GM12878 (cell line): Measurements from ENCODE around the gene MYD88. TPM values are rescaled to one million over a fixed set of nuclear protein-coding genes. Genes with fewer than 3 reads are reported as not detected.

ENCODE experiments used
- ATAC-seq: fragments of 200-7000 bp; cut with Tn5 transposase; 3 replicates; pipeline ENCODE4 v1.9.1; 2020; ENCODE audit warnings: mild to moderate bottlenecking, moderate library complexity
- BruUV-seq: library from RNA; stranded (reverse); fragments of 400-500 nt; replicated peaks from 2 replicates; lab custom pipeline; 2021; lab: Mats Ljungman, UMichigan
- CTCF ChIA-PET: fragments of 300-600 bp; sonication (Branson Sonifier 250); formaldehyde crosslinking; extraction: SDS; loops from one replicate; lab custom pipeline; 2021; ENCODE audit warnings: inconsistent platforms; lab: Yijun Ruan, JAX
- POLR2A ChIA-PET: fragments of 350-600 bp; formaldehyde crosslinking; extraction: SDS; loops from one replicate; lab custom pipeline; 2021; ENCODE audit warnings: inconsistent platforms; lab: Charles Lee
- RAD21 ChIA-PET: fragments of 300-600 bp; sonication (Branson Sonifier 250); formaldehyde crosslinking; loops from one replicate; lab custom pipeline; 2023; ENCODE audit warnings: antibody characterized with exemption; ENCODE audit not compliant: unreplicated experiment; lab: Charles Lee
- SMC1A ChIA-PET: fragments of 300-600 bp; sonication (Branson Sonifier 250); formaldehyde crosslinking; loops from one replicate; lab custom pipeline; 2023; ENCODE audit not compliant: unreplicated experiment, uncharacterized antibody; lab: Charles Lee
- DNase-seq: peaks from one replicate; pipeline ENCODE4 v3.0.0-alpha.2; 2011; ENCODE audit warnings: low read depth, low spot score
- FAIRE-seq: peaks from 3 replicates; lab custom pipeline; 2011; peaks lifted over from hg19 to GRCh38; lab: Jason Lieb, UNC
- H2AFZ ChIP-seq: 2 replicates; pipeline ENCODE4 v1.6.0; 2011; ENCODE audit warnings: low read depth, low read length, control low read depth; ENCODE audit not compliant: control insufficient read depth
- H3K27ac ChIP-seq: 2 replicates; pipeline ENCODE4 v1.5.1; 2011; ENCODE audit warnings: control low read depth; ENCODE audit not compliant: control insufficient read depth, insufficient read depth
- H3K27me3 ChIP-seq, 2 experiments: replicated peaks in 1 of 2; 2 replicates each; pipeline versions ENCODE4 v1.6.0 to v1.6.1; 2011; ENCODE audit warnings: low read length in 1 of 2; ENCODE audit not compliant: control insufficient read depth in 2 of 2, insufficient read depth in 2 of 2
- H3K36me3 ChIP-seq, 2 experiments: 2 replicates each; pipeline ENCODE4 v1.5.1; 2011; ENCODE audit warnings: low read length in 1 of 2; ENCODE audit not compliant: control insufficient read depth in 2 of 2, insufficient read depth in 2 of 2
- H3K4me1 ChIP-seq: 2 replicates; pipeline ENCODE4 v1.6.1; 2011; ENCODE audit warnings: mild to moderate bottlenecking, low read length, moderate library complexity, mixed read lengths; ENCODE audit not compliant: control insufficient read depth, insufficient read depth
- H3K4me2 ChIP-seq: 2 replicates; pipeline ENCODE4 v1.6.0; 2011; ENCODE audit warnings: control low read depth; ENCODE audit not compliant: control insufficient read depth, insufficient read depth
- H3K4me3 ChIP-seq: fragments of 200-600 bp; sonication (generic); 2 replicates; pipeline ENCODE4 v1.5.1; 2016
- H3K79me2 ChIP-seq: 2 replicates; pipeline ENCODE4 v1.6.0; 2011; ENCODE audit warnings: low read length; ENCODE audit not compliant: control insufficient read depth, insufficient read depth
- H3K9ac ChIP-seq: 2 replicates; pipeline ENCODE4 v1.8.0; 2011; ENCODE audit warnings: low read length, control low read depth, mixed read lengths; ENCODE audit not compliant: control insufficient read depth, insufficient read depth
- H3K9me3 ChIP-seq: replicated peaks from 3 replicates; pipeline ENCODE4 v1.5.1; 2011; ENCODE audit warnings: mild to moderate bottlenecking, low read length; ENCODE audit not compliant: control insufficient read depth, insufficient read depth
- H4K20me1 ChIP-seq: 2 replicates; pipeline ENCODE4 v1.6.0; 2011; ENCODE audit not compliant: control insufficient read depth, insufficient read depth
- ASH2L ChIP-seq: fragments of 300-600, 200-600 bp; sonication (generic); IDR thresholded peaks from 2 replicates; pipeline ENCODE4 v1.6.1; 2017; ENCODE audit warnings: low read depth, mild to moderate bottlenecking, borderline replicate concordance
- ATF3 ChIP-seq: IDR thresholded peaks from 2 replicates; pipeline ENCODE4 v1.6.1; 2011; ENCODE audit warnings: low read depth, mild to moderate bottlenecking, low read length, moderate library complexity, borderline replicate concordance; ENCODE audit errors: extremely low read depth
- EED ChIP-seq: sonication (generic); IDR thresholded peaks from 2 replicates; pipeline ENCODE4 v1.6.1; 2016; ENCODE audit warnings: antibody characterized with exemption, low read depth
- EZH2 ChIP-seq: IDR thresholded peaks from 2 replicates; pipeline ENCODE4 v1.6.1; 2012; ENCODE audit warnings: low read depth, mild to moderate bottlenecking, control low read depth, inconsistent platforms, low read length, borderline replicate concordance; ENCODE audit not compliant: control insufficient read depth
- NFYA ChIP-seq: IDR thresholded peaks from 2 replicates; pipeline ENCODE4 v1.6.1; 2011; ENCODE audit warnings: low read depth, mild to moderate bottlenecking, low read length, improper control_type of control experiment, borderline replicate concordance
- REST ChIP-seq: IDR thresholded peaks from 2 replicates; pipeline ENCODE4 v1.6.1; 2012; ENCODE audit warnings: mild to moderate bottlenecking, low read depth, low read length
- SMAD5 ChIP-seq: IDR thresholded peaks from 2 replicates; pipeline ENCODE4 v1.6.1; 2016; ENCODE audit warnings: antibody characterized with exemption, low read depth
- SPI1 ChIP-seq: IDR thresholded peaks from 2 replicates; pipeline ENCODE4 v1.6.1; 2011; ENCODE audit warnings: low read depth, mild to moderate bottlenecking, low read length, moderate library complexity, borderline replicate concordance; ENCODE audit not compliant: insufficient read depth
- SUPT20H ChIP-seq: IDR thresholded peaks from 2 replicates; pipeline ENCODE4 v1.6.1; 2011; ENCODE audit warnings: low read depth, mild to moderate bottlenecking, low read length, moderate library complexity, borderline replicate concordance; ENCODE audit not compliant: control insufficient read depth
- TCF3 ChIP-seq: IDR thresholded peaks from 2 replicates; pipeline ENCODE4 v1.6.1; 2012; ENCODE audit warnings: low read depth, mild to moderate bottlenecking, low read length, borderline replicate concordance; ENCODE audit not compliant: insufficient read depth
- ZBTB33 ChIP-seq: fragments of 450-650 bp; IDR thresholded peaks from 2 replicates; pipeline ENCODE4 v1.6.1; 2017; ENCODE audit warnings: mild to moderate bottlenecking
- ZSCAN29 ChIP-seq: fragments of 450-650 bp; IDR thresholded peaks from 2 replicates; pipeline ENCODE4 v1.6.1; 2017; ENCODE audit warnings: mild to moderate bottlenecking, moderate library complexity
- WGBS: methylation state at CpG from one replicate; pipeline ENCODE4 v1.1.6; 2016; ENCODE audit warnings: low lambda C conversion rate; ENCODE audit not compliant: insufficient replicate concordance, insufficient coverage; ENCODE audit errors: missing lambda C conversion rate; 5-methylcytosine and 5-hydroxymethylcytosine counted together
- in situ Hi-C: fragments of 300-500 bp; cut with MboI; formaldehyde crosslinking; loops from 9 replicates; pipeline ENCODE4 v1.14.3; 2018; ENCODE audit warnings: mixed read lengths
- intact Hi-C: fragments of 100-400 bp; cut with micrococcal nuclease; formaldehyde crosslinking; loops from one replicate; pipeline ENCODE4 v1.14.2; 2022; ENCODE audit not compliant: unreplicated experiment
- polyA plus RNA-seq, 11 experiments: library from polyadenylated mRNA; depleted of rRNA in 4 of 11; unstranded in 6 of 11; stranded (reverse) in 5 of 11; fragments of >200 nt; fragmentation: Nextera tagmentation in 4 of 11; fragmentation: Illumina TruSeq in 1 of 11; extraction: Ambion mirVana in 4 of 11; extraction: Trizol in 1 of 11; gene quantifications; 1 replicate in 1 of 11; 2 replicates in 10 of 11; pipeline versions ENCODE4 v1.2.1 to v1.2.3, GENCODE V29; 2011 to 2016; ENCODE audit warnings: inconsistent platforms in 2 of 11, missing spikeins in 2 of 11, low read depth in 1 of 11
- total RNA-seq, 4 experiments: library from RNA; depleted of rRNA in 3 of 4; stranded (reverse); fragments of >200 nt in 3 of 4; fragmentation: Illumina TruSeq in 1 of 4; extraction: Trizol in 1 of 4; gene quantifications; 2 replicates each; pipeline versions ENCODE4 v1.2.1 to v1.2.3, GENCODE V29; 2013 to 2021
- TF ChIP-seq, protein P1 (sequence below): fragments of 450-650 bp; IDR thresholded peaks from 2 replicates; pipeline ENCODE4 v1.6.1; 2017; ENCODE audit warnings: mild to moderate bottlenecking, moderate library complexity

Gene MYD88
- total and polyA plus RNA-seq, 10 of the 15 experiments (the other 5 are each of a cell fraction or from before 2014, with no cell fraction given): 5.5 to 84.8 (median 67.5) TPM

DNA sequence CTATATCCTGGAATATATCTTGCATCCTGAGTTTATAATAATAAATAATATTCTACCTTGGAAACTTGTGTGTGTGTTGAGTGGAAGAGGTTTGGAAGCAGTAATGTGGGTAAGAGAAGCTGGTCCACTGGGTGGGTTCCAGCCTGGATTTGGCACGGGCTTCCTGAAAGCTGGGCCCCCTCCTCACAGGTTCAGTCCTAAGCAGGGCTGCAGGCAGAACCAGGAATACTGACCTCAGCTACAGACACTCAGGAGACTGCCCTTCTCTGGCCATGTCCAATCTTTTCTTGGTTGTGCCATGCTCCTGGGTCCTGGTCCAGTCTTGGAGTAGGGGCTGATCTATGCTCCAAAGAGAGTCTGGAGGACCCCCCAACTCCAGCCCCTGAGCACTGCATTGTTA, 4.5 kb downstream of the MYD88 start:
- ChIA-PET RAD21 (interaction anchor here (2.0 kb wide), 1 partner anchor 22 kb away, joined by 15 read pairs; the partner anchor contains the start of gene OXSR1), CTCF (interaction anchor here (0.7 to 8.2 kb wide), 6 partner anchors 11 to 201 kb away, joined by 3 to 74 read pairs (median 4); partner anchors contain the start of gene OXSR1), SMC1A (interaction anchor here (2.5 to 8.2 kb wide), 3 partner anchors 12 to 68 kb away, joined by 13 to 92 read pairs (median 89); partner anchors contain the start of gene OXSR1), POLR2A (interaction anchor here (0.8 to 8.8 kb wide), 3 partner anchors 11 to 22 kb away, joined by 4 to 146 read pairs (median 48); partner anchors contain the start of gene OXSR1)
- no peak for DNase-seq
- Histone ChIP-seq H3K9me3 (peaks cover 9% of the 10 kb centered on the region; the same call in 2 of the 3 replicates), H3K27ac (no peak overlapping the region), H3K4me1 (peaks cover 28% of the 10 kb centered on the region), H3K4me2 (no peak overlapping the region; the same call in 1 of the 2 replicates), H2AFZ (no peak overlapping the region), H3K9ac (no peak overlapping the region), H4K20me1 (no peaks in the 10 kb centered on the region), H3K4me3 (no peak overlapping the region), H3K79me2 (peaks cover 36% of the 10 kb centered on the region), H3K36me3 (peaks cover 0 to 15% of the 10 kb centered on the region in 2 experiments; a peak in 1 of 4 replicates), H3K27me3 (no peaks in the 10 kb centered on the region)
- in situ Hi-C loops: no loop called here
- ATAC-seq: no peak
- BruUV-seq: no TSS peak
- no peak for FAIRE-seq
- intact Hi-C loops: no loop called here
- WGBS: 100% methylated on average over 1 of the region's 1 CpG
- TF ChIP-seq REST (no peak), EED (no peak), SMAD5 (no peak), TCF3 (no peak), NFYA (no peak), ASH2L (no peak), EZH2 (no peak), ZSCAN29 (no peak), SUPT20H (no peak), ATF3 (no peak), ZBTB33 (no peak), SPI1 (no peak)
- TF ChIP-seq, protein P1, sequence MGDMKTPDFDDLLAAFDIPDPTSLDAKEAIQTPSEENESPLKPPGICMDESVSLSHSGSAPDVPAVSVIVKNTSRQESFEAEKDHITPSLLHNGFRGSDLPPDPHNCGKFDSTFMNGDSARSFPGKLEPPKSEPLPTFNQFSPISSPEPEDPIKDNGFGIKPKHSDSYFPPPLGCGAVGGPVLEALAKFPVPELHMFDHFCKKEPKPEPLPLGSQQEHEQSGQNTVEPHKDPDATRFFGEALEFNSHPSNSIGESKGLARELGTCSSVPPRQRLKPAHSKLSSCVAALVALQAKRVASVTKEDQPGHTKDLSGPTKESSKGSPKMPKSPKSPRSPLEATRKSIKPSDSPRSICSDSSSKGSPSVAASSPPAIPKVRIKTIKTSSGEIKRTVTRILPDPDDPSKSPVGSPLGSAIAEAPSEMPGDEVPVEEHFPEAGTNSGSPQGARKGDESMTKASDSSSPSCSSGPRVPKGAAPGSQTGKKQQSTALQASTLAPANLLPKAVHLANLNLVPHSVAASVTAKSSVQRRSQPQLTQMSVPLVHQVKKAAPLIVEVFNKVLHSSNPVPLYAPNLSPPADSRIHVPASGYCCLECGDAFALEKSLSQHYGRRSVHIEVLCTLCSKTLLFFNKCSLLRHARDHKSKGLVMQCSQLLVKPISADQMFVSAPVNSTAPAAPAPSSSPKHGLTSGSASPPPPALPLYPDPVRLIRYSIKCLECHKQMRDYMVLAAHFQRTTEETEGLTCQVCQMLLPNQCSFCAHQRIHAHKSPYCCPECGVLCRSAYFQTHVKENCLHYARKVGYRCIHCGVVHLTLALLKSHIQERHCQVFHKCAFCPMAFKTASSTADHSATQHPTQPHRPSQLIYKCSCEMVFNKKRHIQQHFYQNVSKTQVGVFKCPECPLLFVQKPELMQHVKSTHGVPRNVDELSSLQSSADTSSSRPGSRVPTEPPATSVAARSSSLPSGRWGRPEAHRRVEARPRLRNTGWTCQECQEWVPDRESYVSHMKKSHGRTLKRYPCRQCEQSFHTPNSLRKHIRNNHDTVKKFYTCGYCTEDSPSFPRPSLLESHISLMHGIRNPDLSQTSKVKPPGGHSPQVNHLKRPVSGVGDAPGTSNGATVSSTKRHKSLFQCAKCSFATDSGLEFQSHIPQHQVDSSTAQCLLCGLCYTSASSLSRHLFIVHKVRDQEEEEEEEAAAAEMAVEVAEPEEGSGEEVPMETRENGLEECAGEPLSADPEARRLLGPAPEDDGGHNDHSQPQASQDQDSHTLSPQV: no peak
